Stimulated activated CD8-positive, alpha-beta memory T cell treated with anti-CD3 and anti-CD28 coated beads, Interleukin-4, amount 100 ng/mL, for 1 hour (primary cell): Measurements from ENCODE around the gene TNFAIP8L3.

ENCODE experiments used
- DNase-seq, 2 donors: peaks; one replicate each; pipeline ENCODE4 v3.0.0-alpha.2; 2020; ENCODE audit warnings: low read depth in 2 of 2, low spot score in 1 of 2

Gene TNFAIP8L3

GRCh38 chr15:51090753-51091152, 4.0 kb downstream of the TNFAIP8L3 start:
- DNase-seq, result no peak

- DNase-seq, result no peak
Measured at GRCh38 chr15:51089699-51090453, 4.8 kb downstream of the TNFAIP8L3 start.

DNA sequence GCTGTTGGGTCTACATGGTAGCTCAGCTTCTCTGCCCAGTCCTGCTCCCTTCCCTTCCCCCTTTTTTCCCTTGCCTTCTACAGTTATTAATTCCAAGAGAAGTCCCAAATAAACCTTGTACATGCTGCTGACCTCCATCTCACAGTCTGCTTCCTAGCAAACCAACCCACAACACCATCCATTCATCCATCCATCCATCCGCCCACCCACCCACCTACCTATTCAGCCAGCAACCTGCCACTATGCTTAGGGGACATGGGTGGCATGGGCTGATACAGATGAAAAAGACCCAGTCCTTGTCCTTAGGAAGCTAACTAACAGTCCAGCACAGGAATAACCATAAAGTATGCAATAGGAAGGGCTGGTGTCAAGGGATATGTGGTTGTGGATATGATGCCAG, 5.7 kb downstream of the TNFAIP8L3 start:
- DNase-seq, result no peak

DNA sequence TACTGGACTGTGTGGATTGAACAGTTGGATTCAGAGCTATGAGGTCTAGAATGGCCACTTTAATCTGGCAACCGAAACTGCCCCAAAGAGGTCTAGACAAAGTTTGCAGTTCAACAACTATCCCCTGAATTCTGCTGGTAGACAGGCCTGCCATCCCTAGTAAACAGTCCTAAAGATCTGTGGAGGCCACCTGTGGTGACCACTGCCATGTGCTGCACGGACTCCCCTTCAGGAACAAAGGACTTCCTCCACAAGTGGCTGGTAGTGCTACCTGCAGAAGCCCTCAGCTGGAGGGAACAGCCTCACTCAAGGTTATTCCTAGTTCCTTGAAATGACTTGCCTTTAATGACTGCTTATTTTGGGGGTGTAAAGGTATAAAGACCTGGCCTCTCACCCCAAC, 6.1 kb downstream of the TNFAIP8L3 start:
- DNase-seq, result no peak

- DNase-seq, result no peak
Measured at GRCh38 chr15:51087513-51087912, 7.2 kb downstream of the TNFAIP8L3 start.

- no peak for DNase-seq
Measured at GRCh38 chr15:51086409-51086808, 8.3 kb downstream of the TNFAIP8L3 start.

DNA sequence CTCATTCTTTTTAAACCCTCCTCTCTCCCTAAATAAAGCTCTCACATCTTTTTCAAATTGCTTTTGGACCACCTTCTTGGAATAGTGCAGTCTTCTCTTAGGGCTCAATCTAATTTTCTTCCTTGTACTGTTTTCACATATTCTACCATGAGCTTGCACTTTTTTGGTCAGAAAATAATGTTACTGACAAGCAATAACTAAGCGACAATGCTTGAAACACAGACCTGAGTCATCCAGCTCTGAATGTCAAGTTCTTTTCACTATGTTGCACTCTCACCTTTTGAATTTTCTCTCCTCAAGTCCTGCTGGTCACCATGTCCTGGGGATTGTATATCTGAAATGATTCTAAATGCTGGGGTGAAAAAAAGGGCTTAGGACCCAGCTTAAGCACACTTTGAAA, 8.9 kb downstream of the TNFAIP8L3 start:
- DNase-seq, result no peak

DNA sequence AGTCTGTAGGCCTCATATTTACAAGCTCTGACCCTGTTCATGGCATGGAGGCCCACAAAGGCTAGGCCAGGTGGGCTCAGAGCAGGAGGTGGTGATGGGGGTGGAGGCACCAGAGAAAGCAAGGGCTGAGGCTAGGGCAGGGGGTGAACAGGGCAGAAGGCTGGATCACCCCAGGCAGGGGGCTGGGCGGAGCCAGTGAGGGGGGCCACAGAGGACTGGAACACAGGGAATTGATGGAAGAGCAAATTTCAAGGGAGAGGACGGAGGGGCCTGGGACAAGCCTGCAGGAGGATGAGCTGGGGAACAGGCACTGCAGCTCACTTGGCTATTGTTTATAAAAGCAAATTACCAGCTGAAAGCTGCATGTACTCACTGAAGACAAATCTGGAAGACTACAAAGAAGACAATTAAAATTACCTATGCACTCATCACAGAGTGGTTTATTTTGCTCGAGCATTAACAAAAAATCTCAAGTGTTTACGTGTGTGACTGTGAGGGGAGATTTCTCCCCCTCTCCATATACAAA, 11.0 kb downstream of the TNFAIP8L3 start:
- no peak for DNase-seq

GRCh38 chr15:51082246-51082645, 12.5 kb downstream of the TNFAIP8L3 start:
- no peak for DNase-seq

DNA sequence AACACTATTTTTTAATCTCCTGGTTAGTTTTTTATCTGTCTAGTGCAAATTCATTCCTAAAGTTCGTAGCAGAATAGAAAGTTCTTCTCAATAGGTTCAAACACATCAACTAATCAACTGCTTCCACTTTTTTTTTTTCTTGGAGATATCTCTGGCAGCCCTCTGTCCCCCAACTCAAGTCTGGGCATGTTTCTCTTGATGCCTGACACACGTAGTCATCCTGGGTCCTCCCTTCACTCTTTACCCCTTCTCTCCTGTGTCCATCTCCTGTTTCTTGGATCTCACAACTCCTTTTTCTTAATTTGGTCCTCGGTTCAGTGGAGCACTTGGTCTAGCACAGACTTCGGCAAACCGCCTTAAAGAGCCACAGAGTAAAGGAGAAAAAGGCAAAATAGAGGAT, 14.4 kb downstream of the TNFAIP8L3 start:
- no peak for DNase-seq

DNA sequence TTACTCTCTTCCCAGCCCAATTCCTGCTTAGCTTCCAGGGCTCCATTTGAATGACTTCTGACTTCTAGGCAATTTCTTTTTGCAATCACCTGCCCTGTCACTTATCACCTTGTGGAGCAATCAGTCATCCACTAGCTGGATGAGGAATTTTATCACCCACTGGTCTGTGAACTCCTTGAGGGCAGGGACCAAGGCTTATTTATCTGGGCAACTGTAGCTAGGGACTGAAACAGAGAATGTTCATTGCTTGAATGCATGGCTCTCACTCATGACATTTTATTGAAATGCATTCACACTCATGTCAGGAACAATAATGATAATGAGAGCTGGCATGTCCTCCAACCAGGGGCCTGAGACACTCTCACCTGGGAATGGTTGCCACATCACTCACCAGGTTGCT, 15.5 kb downstream of the TNFAIP8L3 start:
- no peak for DNase-seq

DNA sequence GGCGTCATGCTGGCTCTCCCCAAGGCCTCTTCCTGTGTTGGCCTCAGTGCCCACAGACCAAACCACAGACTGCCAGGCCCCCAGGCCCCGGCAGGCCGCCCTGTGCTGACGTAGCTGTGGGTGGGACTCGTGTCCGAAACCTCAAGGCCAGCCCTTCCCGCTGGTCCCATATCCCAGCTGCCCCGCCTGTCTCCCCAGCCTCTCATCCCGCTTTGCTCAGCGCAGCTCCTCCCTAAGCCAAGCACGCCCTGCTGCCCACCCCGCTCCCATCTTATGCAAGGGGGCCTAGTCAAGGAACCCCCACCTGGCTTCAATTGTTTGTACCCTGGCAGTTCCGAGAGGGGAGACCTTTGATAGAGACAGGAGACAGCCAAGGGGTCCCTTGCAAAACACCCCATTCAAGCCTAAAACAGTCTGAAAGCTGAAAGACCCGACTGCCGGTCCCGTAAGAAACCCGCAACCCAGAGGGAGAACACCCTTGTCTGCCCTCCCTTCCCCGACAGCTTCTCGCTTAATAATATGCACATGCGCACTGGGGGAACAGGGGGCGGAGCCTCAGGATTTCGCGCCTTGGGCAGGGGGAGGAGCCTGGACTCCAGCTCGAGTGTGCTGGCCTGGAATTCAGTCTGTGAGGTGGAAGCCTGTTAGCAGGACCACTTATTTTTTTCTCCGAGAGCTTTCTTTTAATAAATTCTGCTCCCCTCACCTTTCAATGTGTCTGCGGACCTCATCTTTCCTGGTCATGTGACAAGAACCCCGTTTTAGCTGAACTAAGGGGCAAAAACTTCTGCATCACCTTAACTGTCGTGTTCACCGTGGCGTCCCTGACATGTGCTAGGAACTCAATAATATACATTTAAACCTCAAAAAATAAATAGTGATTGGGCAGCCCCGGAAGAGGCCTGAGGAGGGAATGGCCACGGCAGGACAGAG, 17.2 kb downstream of the TNFAIP8L3 start:
- DNase-seq, result peak in 1 of 2 donors; percentile 23

DNA sequence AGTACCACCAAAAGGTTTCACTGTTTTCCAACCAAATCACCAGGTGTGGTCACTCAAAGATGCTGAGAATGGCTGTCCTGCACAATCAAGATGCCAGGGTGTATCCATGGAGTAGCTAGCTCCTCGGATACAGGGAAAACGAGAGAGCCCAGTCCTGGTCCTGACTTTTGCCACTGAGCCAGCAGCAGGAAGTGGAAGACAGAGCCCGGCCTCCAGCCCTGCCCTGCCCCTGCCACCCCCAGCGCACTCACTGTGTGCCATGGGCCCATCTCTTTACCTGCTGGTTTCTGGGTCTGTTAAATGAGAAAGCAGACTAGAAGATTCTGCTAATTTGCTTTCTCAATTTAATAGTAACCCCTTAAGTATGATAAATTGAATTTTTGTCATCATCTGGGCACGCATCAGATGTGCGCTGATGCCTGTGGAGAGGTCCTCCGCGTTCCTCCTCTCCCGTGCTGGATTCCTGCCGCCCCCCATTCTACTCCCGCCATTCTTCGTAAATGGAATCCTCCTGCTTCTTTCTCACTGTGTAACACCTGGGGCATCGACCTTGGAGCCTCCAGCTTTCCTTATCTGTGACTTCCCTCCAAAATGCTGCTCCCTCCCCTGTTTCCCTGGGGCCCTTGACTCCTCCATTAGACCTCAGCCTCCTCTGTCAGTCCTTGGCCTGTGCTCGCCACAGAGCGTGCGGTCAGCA, 18.0 kb downstream of the TNFAIP8L3 start:
- DNase-seq, result no peak

GRCh38 chr15:51075826-51076523, 18.7 kb downstream of the TNFAIP8L3 start:
- no peak for DNase-seq

- DNase-seq, result no peak
Measured at GRCh38 chr15:51075364-51075763, 19.3 kb downstream of the TNFAIP8L3 start.

- DNase-seq, result no peak
Measured at GRCh38 chr15:51074926-51075325, 19.8 kb downstream of the TNFAIP8L3 start.

GRCh38 chr15:51071578-51071977, 23.1 kb downstream of the TNFAIP8L3 start:
- DNase-seq, result no peak

- no peak for DNase-seq
Measured at GRCh38 chr15:51069983-51070382, 24.7 kb downstream of the TNFAIP8L3 start.

DNA sequence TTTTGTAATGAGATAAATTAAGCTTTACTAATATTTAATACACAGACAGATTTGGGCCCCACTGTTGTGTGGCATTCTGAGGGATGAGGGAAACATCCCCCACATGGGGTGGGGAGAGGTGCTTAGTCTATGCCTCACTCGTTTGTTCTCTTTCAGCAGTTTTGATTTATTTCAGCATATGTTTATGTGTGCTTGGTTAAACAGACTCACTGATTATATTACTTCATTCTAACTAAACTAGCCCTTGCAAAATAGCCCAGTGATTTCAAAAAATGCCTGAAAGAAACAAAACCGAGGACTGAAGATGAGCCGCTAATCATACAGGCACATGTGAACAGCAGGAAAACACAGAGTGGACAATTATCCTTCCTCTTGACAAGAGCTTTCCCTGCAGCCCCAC, 27.2 kb downstream of the TNFAIP8L3 start:
- DNase-seq, result no peak

GRCh38 chr15:51065781-51066180, 28.9 kb downstream of the TNFAIP8L3 start:
- DNase-seq, result no peak

DNA sequence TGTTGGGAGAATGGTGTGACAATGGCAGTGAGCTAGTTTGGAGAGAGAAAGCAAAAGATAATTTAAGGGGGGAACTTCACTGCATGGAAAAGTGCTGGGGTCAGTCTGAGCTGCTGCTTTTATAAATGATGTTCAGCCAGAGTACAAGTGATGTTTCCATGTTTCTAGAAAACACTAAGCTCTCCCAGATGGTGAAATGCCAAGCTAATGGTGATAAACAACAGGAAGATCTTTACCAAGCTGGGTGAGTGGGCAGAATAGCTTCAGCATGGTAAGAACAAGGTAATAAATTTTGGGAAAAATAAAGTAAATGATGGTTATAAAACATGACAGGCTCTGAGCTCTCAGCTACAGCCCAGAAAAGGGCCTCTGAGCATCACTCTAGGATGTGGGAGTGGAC, 29.4 kb downstream of the TNFAIP8L3 start:
- DNase-seq, result no peak
